HEK293 (cell line): ENCODE data around the gene SLC22A31.
"Not testable (repeated sequence)": the region's sequence is repeated elsewhere in the genome, so short reads cannot be mapped to it uniquely, and the experiment has no call there.

Source experiments
- CTCF ChIA-PET: fragments of 350-600 bp; formaldehyde crosslinking; extraction: SDS; loops from one replicate; lab custom pipeline; 2021; ENCODE audit warnings: antibody characterized with exemption; lab: Yijun Ruan, JAX
- POLR2A ChIA-PET: fragments of 300-600 bp; formaldehyde crosslinking; extraction: SDS; loops from one replicate; lab custom pipeline; 2020; ENCODE audit warnings: antibody characterized with exemption, inconsistent platforms; lab: Yijun Ruan, JAX
- H3K27ac ChIP-seq: fragments of 200-500 bp; sonication (Bioruptor generic); 2 replicates; pipeline ENCODE4 v1.5.1; 2014; ENCODE audit warnings: low read depth, low read length, control low read depth, inconsistent platforms; ENCODE audit errors: extremely low read depth
- H3K36me3 ChIP-seq, 2 experiments: fragments of 200-500 bp in 1 of 2; sonication (Bioruptor generic) in 1 of 2; 1 replicate in 1 of 2; 2 replicates in 1 of 2; pipeline ENCODE4 v1.5.1; 2014 to 2017; ENCODE audit warnings: inconsistent platforms in 2 of 2, low read length in 2 of 2; ENCODE audit not compliant: control insufficient read depth in 2 of 2, insufficient read depth in 1 of 2
- H3K4me1 ChIP-seq: fragments of 200-500 bp; sonication (Bioruptor generic); 2 replicates; pipeline ENCODE4 v1.5.1; 2014; ENCODE audit warnings: mild to moderate bottlenecking, low read length, inconsistent platforms; ENCODE audit not compliant: control insufficient read depth, insufficient read depth
- H3K4me3 ChIP-seq: 2 replicates; pipeline ENCODE4 v1.5.1; 2011; ENCODE audit warnings: low read depth, mild to moderate bottlenecking, control low read depth, low read length, moderate library complexity
- H3K9me3 ChIP-seq: fragments of 200-500 bp; sonication (Bioruptor generic); 2 replicates; pipeline ENCODE4 v1.5.1; 2014; ENCODE audit warnings: low read depth, low read length, inconsistent platforms; ENCODE audit not compliant: control insufficient read depth, insufficient read depth
- GFI1B ChIP-seq: fragments of 450-650 bp; formaldehyde crosslinking; IDR thresholded peaks from 2 replicates; pipeline ENCODE4 v1.5.1; 2016; ENCODE audit warnings: missing biosample characterization, missing genetic modification characterization
- KLF1 ChIP-seq: fragments of 450-650 bp; formaldehyde crosslinking; IDR thresholded peaks from 2 replicates; pipeline ENCODE4 v1.5.1; 2016; ENCODE audit warnings: missing biosample characterization, missing genetic modification characterization
- KLF9 ChIP-seq: fragments of 450-650 bp; formaldehyde crosslinking; IDR thresholded peaks from 2 replicates; pipeline ENCODE4 v1.5.1; 2016; ENCODE audit warnings: missing biosample characterization, missing genetic modification characterization, low read depth
- PRDM2 ChIP-seq: fragments of 450-650 bp; formaldehyde crosslinking; IDR thresholded peaks from 2 replicates; pipeline ENCODE4 v1.5.1; 2016; ENCODE audit warnings: missing biosample characterization, missing genetic modification characterization, borderline replicate concordance
- ZBTB20 ChIP-seq: fragments of 450-650 bp; formaldehyde crosslinking; IDR thresholded peaks from 2 replicates; pipeline ENCODE4 v1.5.1; 2016; ENCODE audit warnings: missing biosample characterization, missing genetic modification characterization
- ZNF114 ChIP-seq: fragments of 450-650 bp; formaldehyde crosslinking; IDR thresholded peaks from 2 replicates; pipeline ENCODE4 v1.5.0; 2017; ENCODE audit warnings: missing biosample characterization, missing genetic modification characterization
- ZNF391 ChIP-seq: fragments of 450-650 bp; formaldehyde crosslinking; IDR thresholded peaks from 2 replicates; pipeline ENCODE4 v1.5.1; 2016; ENCODE audit warnings: low read depth, missing biosample characterization, missing genetic modification characterization, borderline replicate concordance
- ZNF423 ChIP-seq: fragments of 450-650 bp; formaldehyde crosslinking; IDR thresholded peaks from 2 replicates; pipeline ENCODE4 v1.5.1; 2016; ENCODE audit warnings: missing biosample characterization, missing genetic modification characterization
- ZNF473 ChIP-seq: fragments of 450-650 bp; formaldehyde crosslinking; IDR thresholded peaks from 2 replicates; pipeline ENCODE4 v1.5.1; 2017; ENCODE audit warnings: missing biosample characterization, missing genetic modification characterization
- ZNF571 ChIP-seq: fragments of 450-650 bp; formaldehyde crosslinking; IDR thresholded peaks from 2 replicates; pipeline ENCODE4 v1.5.0; 2017; ENCODE audit warnings: missing biosample characterization, missing genetic modification characterization
- ZNF580 ChIP-seq: fragments of 450-650 bp; formaldehyde crosslinking; IDR thresholded peaks from 2 replicates; pipeline ENCODE4 v1.5.1; 2016; ENCODE audit warnings: missing biosample characterization, missing genetic modification characterization
- ZSCAN16 ChIP-seq: fragments of 450-650 bp; formaldehyde crosslinking; IDR thresholded peaks from 2 replicates; pipeline ENCODE4 v1.5.1; 2016; ENCODE audit warnings: missing biosample characterization, missing genetic modification characterization
- TF ChIP-seq, protein P1 (sequence below): fragments of 450-650 bp; formaldehyde crosslinking; IDR thresholded peaks from 2 replicates; pipeline ENCODE4 v1.5.1; 2017; ENCODE audit warnings: missing biosample characterization, missing genetic modification characterization

The SLC22A31 gene

GRCh38 chr16:89185887-89186592 lies 14.3 kb downstream of the SLC22A31 start:
- H3K27ac ChIP-seq, POLR2A ChIA-PET, H3K4me1 ChIP-seq, H3K9me3 ChIP-seq, H3K4me3 ChIP-seq, H3K36me3 ChIP-seq: not testable (repeated sequence)
- TF ChIP-seq ZNF423 (tag by site-specific recombination) (0 out of 2 replicates have a peak, but pooled peaks have one; percentile 9), ZSCAN16 (tag by site-specific recombination) (peak; percentile 92), ZNF580 (tag by site-specific recombination) (0 out of 2 replicates have a peak, but pooled peaks have one; percentile 28)
- CTCF ChIA-PET = interaction anchor here (0.9 kb wide), 1 partner anchor 9 kb away, joined by 4 read pairs; no protein-coding TSS in a partner anchor

DNA sequence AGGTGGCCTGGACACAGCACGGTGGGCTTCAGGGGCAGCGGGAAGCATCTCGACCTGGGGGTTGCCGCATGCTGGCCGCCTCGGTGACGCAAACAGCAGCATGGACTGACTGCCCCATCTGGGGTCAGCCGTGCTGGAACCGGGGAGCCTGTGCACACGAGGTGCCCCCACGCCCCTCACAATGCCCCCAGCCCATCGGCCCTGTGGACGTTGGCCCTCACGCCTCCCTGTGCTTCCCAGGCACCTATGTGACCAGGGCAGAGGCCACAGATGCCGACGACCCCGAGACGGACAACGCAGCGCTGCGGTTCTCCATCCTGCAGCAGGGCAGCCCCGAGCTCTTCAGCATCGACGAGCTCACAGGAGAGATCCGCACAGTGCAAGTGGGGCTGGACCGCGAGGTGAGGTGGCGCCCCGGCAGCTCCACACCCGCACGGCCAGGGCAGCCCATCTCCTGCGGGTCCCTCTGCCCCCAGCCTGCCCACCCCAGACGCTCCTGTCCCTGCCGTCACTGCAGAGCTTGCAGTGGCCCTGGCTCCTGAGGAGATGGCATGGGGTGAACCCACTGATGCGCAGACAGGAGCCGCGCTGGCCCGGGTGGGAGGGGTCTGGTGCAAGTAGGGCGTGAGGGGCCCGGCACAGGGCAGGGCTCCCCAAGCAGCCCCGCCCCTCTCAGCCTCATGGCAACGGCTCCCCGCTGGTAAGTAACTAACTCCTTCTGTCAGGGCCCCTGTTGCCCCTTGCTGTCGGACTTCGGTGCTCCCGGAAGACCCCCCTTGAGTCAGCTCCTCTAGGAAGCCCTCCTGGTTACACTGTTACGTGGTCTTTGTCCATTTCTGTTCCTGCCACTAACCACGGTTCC lies 15.2 kb downstream of the SLC22A31 start:
- ChIA-PET POLR2A (no interaction called here), CTCF (interaction anchor here (0.9 kb wide), 1 partner anchor 8 kb away, joined by 4 read pairs; no protein-coding TSS in a partner anchor)
- Histone ChIP-seq H3K27ac (no peak overlapping the region), H3K9me3 (no peaks in the 10 kb centered on the region), H3K4me1 (no peaks in the 10 kb centered on the region), H3K4me3 (no peak overlapping the region), H3K36me3 (no peaks in the 10 kb centered on the region)
- TF ChIP-seq ZNF473 (tag by site-specific recombination) = no peak
- no peak for TF ChIP-seq ZNF114
- TF ChIP-seq, protein P1, sequence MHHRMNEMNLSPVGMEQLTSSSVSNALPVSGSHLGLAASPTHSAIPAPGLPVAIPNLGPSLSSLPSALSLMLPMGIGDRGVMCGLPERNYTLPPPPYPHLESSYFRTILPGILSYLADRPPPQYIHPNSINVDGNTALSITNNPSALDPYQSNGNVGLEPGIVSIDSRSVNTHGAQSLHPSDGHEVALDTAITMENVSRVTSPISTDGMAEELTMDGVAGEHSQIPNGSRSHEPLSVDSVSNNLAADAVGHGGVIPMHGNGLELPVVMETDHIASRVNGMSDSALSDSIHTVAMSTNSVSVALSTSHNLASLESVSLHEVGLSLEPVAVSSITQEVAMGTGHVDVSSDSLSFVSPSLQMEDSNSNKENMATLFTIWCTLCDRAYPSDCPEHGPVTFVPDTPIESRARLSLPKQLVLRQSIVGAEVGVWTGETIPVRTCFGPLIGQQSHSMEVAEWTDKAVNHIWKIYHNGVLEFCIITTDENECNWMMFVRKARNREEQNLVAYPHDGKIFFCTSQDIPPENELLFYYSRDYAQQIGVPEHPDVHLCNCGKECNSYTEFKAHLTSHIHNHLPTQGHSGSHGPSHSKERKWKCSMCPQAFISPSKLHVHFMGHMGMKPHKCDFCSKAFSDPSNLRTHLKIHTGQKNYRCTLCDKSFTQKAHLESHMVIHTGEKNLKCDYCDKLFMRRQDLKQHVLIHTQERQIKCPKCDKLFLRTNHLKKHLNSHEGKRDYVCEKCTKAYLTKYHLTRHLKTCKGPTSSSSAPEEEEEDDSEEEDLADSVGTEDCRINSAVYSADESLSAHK (tag by site-specific recombination) = no peak
- no peak for TF ChIP-seq ZNF391 (tag by site-specific recombination)
- TF ChIP-seq GFI1B (tag by site-specific recombination) = no peak
- 0 out of 2 replicates have a peak, but pooled peaks have one; percentile 15 for TF ChIP-seq KLF9 (tag by site-specific recombination)
- TF ChIP-seq ZNF423 (tag by site-specific recombination) = no peak
- peak; percentile 66 for TF ChIP-seq KLF1
- no peak for TF ChIP-seq ZBTB20
- TF ChIP-seq PRDM2 (tag by site-specific recombination) = no peak
- no peak for TF ChIP-seq ZNF571 (tag by site-specific recombination)
